ENCODE data around the gene GJB4. TPM values are rescaled to one million over a fixed set of nuclear protein-coding genes. Genes with fewer than 3 reads are reported as not detected.

The GJB4 gene
- total and polyA plus RNA-seq, 2 donors (not counting 1 experiment from before 2014, with no cell fraction given), result not detected

GRCh38 chr1:34754964-34755637, 4.4 kb upstream of the GJB4 start, which contains the start of gene GJB5:
Gene GJB5 (plus strand): TSS chr1:34755047. CDS start chr1:34757331, 2,284 bp downstream.
- H3K4me1 ChIP-seq (ENCODE audit: control insufficient read depth in 2 of 2, insufficient read depth in 2 of 2, low read length in 2 of 2), result no peaks in the 10 kb centered on the region
- Mint-ChIP-seq H3K9me3 (ENCODE audit: insufficient read depth) (no peaks in the 10 kb centered on the region), H3K4me1 (no peaks in the 10 kb centered on the region), H3K4me3 (no peak within 1 kb of the TSS), H3K27me3 (peaks cover 19% of the 10 kb centered on the region), H3K27ac (no peak within 1 kb of the TSS)
- ChIA-PET CTCF (interaction anchor here (0.8 kb wide), 1 partner anchor 12 kb away, joined by 3 read pairs; no protein-coding TSS in a partner anchor), POLR2A (no interaction called here)
- no peak within 1 kb of the TSS for H2AFZ ChIP-seq (ENCODE audit: insufficient read depth, low read depth, low read length, poor library complexity, severe bottlenecking)
- 91% methylated on average over 10 of the region's 13 CpGs for WGBS (ENCODE audit: insufficient coverage)
- no peak within 1 kb of the TSS for H3K27ac ChIP-seq (ENCODE audit: low read length in 2 of 2)
- DNase-seq (no peak), ATAC-seq (ENCODE audit: low read depth) (no peak)
- H3K9ac ChIP-seq (ENCODE audit: low read length), result no peak within 1 kb of the TSS
- H3K4me2 ChIP-seq (replicated peaks; ENCODE audit: low read depth, low read length, poor library complexity, severe bottlenecking), result no peak within 1 kb of the TSS
- no peaks in the 10 kb centered on the region for H3K36me3 ChIP-seq (replicated peaks in 1 of 2; ENCODE audit: control extremely low read depth in 1 of 2, control insufficient read depth in 1 of 2, extremely low read depth in 1 of 2, insufficient read depth in 2 of 2, low read length in 1 of 2)
- H3K4me3 ChIP-seq (ENCODE audit: control extremely low read depth in 1 of 5, extremely low read depth in 1 of 5, insufficient read depth in 1 of 5, low read depth in 2 of 5, low read length in 4 of 5), result no peak within 1 kb of the TSS
- H3K27me3 ChIP-seq (replicated peaks in 1 of 4; ENCODE audit: control extremely low read depth in 1 of 4, control insufficient read depth in 3 of 4, insufficient read depth in 4 of 4, low read length in 3 of 4), result peaks cover 0 to 3% (median 0%) of the 10 kb centered on the region in 4 experiments
- intact Hi-C loops (cut with micrococcal nuclease), result no loop called here
- TF ChIP-seq, protein P1, sequence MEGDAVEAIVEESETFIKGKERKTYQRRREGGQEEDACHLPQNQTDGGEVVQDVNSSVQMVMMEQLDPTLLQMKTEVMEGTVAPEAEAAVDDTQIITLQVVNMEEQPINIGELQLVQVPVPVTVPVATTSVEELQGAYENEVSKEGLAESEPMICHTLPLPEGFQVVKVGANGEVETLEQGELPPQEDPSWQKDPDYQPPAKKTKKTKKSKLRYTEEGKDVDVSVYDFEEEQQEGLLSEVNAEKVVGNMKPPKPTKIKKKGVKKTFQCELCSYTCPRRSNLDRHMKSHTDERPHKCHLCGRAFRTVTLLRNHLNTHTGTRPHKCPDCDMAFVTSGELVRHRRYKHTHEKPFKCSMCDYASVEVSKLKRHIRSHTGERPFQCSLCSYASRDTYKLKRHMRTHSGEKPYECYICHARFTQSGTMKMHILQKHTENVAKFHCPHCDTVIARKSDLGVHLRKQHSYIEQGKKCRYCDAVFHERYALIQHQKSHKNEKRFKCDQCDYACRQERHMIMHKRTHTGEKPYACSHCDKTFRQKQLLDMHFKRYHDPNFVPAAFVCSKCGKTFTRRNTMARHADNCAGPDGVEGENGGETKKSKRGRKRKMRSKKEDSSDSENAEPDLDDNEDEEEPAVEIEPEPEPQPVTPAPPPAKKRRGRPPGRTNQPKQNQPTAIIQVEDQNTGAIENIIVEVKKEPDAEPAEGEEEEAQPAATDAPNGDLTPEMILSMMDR (IDR thresholded peaks at IDR 0.05), result no peak
- H3K79me2 ChIP-seq (ENCODE audit: control insufficient read depth, insufficient read depth, low read length), result no peaks in the 10 kb centered on the region
- no peaks in the 10 kb centered on the region for H4K20me1 ChIP-seq (ENCODE audit: control insufficient read depth, insufficient read depth, low read length, poor library complexity, severe bottlenecking)
- H3K9me3 ChIP-seq (ENCODE audit: control extremely low read depth in 1 of 3, control insufficient read depth in 2 of 3, insufficient read depth in 1 of 3, low read length in 2 of 3), result no peaks in the 10 kb centered on the region

- Histone ChIP-seq H3K27me3 (replicated peaks in 1 of 4; ENCODE audit: control extremely low read depth in 1 of 4, control insufficient read depth in 3 of 4, insufficient read depth in 4 of 4, low read length in 3 of 4) (peaks cover 0 to 3% (median 0%) of the 10 kb centered on the region in 4 experiments), H3K9me3 (ENCODE audit: control extremely low read depth in 1 of 3, control insufficient read depth in 2 of 3, insufficient read depth in 1 of 3, low read length in 2 of 3) (no peaks in the 10 kb centered on the region), H2AFZ (ENCODE audit: insufficient read depth, low read depth, low read length, poor library complexity, severe bottlenecking) (no peak overlapping the region), H3K4me3 (ENCODE audit: control extremely low read depth in 1 of 5, extremely low read depth in 1 of 5, insufficient read depth in 1 of 5, low read depth in 2 of 5, low read length in 4 of 5) (no peak overlapping the region), H3K27ac (ENCODE audit: low read length in 2 of 2) (no peak overlapping the region), H3K9ac (ENCODE audit: low read length) (no peak overlapping the region), H3K79me2 (ENCODE audit: control insufficient read depth, insufficient read depth, low read length) (no peaks in the 10 kb centered on the region), H3K4me2 (replicated peaks; ENCODE audit: low read depth, low read length, poor library complexity, severe bottlenecking) (no peak overlapping the region), H3K36me3 (replicated peaks in 1 of 2; ENCODE audit: control extremely low read depth in 1 of 2, control insufficient read depth in 1 of 2, extremely low read depth in 1 of 2, insufficient read depth in 2 of 2, low read length in 1 of 2) (no peaks in the 10 kb centered on the region), H4K20me1 (ENCODE audit: control insufficient read depth, insufficient read depth, low read length, poor library complexity, severe bottlenecking) (no peaks in the 10 kb centered on the region), H3K4me1 (ENCODE audit: control insufficient read depth in 2 of 2, insufficient read depth in 2 of 2, low read length in 2 of 2) (no peaks in the 10 kb centered on the region)
- intact Hi-C loops (cut with micrococcal nuclease), result no loop called here
- Mint-ChIP-seq H3K4me3 (no peak overlapping the region), H3K4me1 (no peaks in the 10 kb centered on the region), H3K9me3 (ENCODE audit: insufficient read depth) (no peaks in the 10 kb centered on the region), H3K27me3 (peaks cover 19% of the 10 kb centered on the region), H3K27ac (no peak overlapping the region)
- ChIA-PET POLR2A (no interaction called here), CTCF (interaction anchor here (0.8 kb wide), 1 partner anchor 13 kb away, joined by 3 read pairs; no protein-coding TSS in a partner anchor)
- DNase-seq, result no peak
- TF ChIP-seq EZH2 (IDR thresholded peaks at IDR 0.05; ENCODE audit: borderline replicate concordance, insufficient read depth, low read depth, low read length, poor library complexity, severe bottlenecking), result no peak
- TF ChIP-seq, protein P1 (IDR thresholded peaks at IDR 0.05), result no peak
- no peak for ATAC-seq (ENCODE audit: low read depth)
- WGBS (ENCODE audit: insufficient coverage), result 89% methylated on average over 6 of the region's 6 CpGs
Measured at GRCh38 chr1:34755961-34756360, 3.6 kb upstream of the GJB4 start.

Measured in B cell (primary cell).